ENCODE results near the gene TRABD.

The TRABD gene

GRCh38 chr22:50218996-50219727 is 33.4 kb downstream of the TRABD start:
- no peak for TF ChIP-seq GATA3 (IDR thresholded peaks at IDR 0.05; ENCODE audit: low read depth, low read length)
- TF ChIP-seq GATA2 (IDR thresholded peaks at IDR 0.05; ENCODE audit: low read depth, low read length): no peak

GRCh38 chr22:50219800-50220602 is 34.3 kb downstream of the TRABD start:
- TF ChIP-seq GATA3 (IDR thresholded peaks at IDR 0.05; ENCODE audit: low read depth, low read length) (no peak), GATA2 (IDR thresholded peaks at IDR 0.05; ENCODE audit: low read depth, low read length) (no peak)

GRCh38 chr22:50220603-50221409 is 35.1 kb downstream of the TRABD start:
- no peak for TF ChIP-seq GATA3 (IDR thresholded peaks at IDR 0.05; ENCODE audit: low read depth, low read length)
- no peak for TF ChIP-seq GATA2 (IDR thresholded peaks at IDR 0.05; ENCODE audit: low read depth, low read length)

- no peak for TF ChIP-seq GATA2 (IDR thresholded peaks at IDR 0.05; ENCODE audit: low read depth, low read length)
- no peak for TF ChIP-seq GATA3 (IDR thresholded peaks at IDR 0.05; ENCODE audit: low read depth, low read length)
Observed at GRCh38 chr22:50221410-50222300, 35.9 kb downstream of the TRABD start.

GRCh38 chr22:50222508-50222907 is 36.8 kb downstream of the TRABD start:
- TF ChIP-seq GATA2 (IDR thresholded peaks at IDR 0.05; ENCODE audit: low read depth, low read length): no peak
- no peak for TF ChIP-seq GATA3 (IDR thresholded peaks at IDR 0.05; ENCODE audit: low read depth, low read length)

- TF ChIP-seq GATA2 (IDR thresholded peaks at IDR 0.05; ENCODE audit: low read depth, low read length) (no peak), GATA3 (IDR thresholded peaks at IDR 0.05; ENCODE audit: low read depth, low read length) (no peak)
Observed at GRCh38 chr22:50224071-50224470, 38.4 kb downstream of the TRABD start.

- TF ChIP-seq GATA3 (IDR thresholded peaks at IDR 0.05; ENCODE audit: low read depth, low read length) (no peak), GATA2 (IDR thresholded peaks at IDR 0.05; ENCODE audit: low read depth, low read length) (no peak)
Observed at GRCh38 chr22:50225200-50225969, 39.7 kb downstream of the TRABD start.

GRCh38 chr22:50226063-50226874 is 40.6 kb downstream of the TRABD start:
- TF ChIP-seq GATA3 (IDR thresholded peaks at IDR 0.05; ENCODE audit: low read depth, low read length) (no peak), GATA2 (IDR thresholded peaks at IDR 0.05; ENCODE audit: low read depth, low read length) (no peak)

DNA sequence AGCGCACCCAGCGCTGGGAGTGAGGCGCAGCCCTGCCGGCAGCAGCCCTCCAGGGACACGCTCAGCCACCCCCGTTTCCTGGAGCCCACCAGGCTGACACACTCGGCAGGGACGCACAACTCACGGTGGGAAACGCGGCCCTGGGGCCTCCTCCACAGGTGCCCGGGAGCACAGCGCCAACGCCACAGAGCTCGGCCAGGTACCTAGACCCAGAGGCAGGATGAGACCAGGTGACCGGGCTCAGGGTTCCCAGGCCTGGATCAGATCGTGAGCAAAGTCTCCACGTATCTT is 41.1 kb downstream of the TRABD start:
- TF ChIP-seq GATA2 (IDR thresholded peaks at IDR 0.05; ENCODE audit: low read depth, low read length) (no peak), GATA3 (IDR thresholded peaks at IDR 0.05; ENCODE audit: low read depth, low read length) (no peak)

DNA sequence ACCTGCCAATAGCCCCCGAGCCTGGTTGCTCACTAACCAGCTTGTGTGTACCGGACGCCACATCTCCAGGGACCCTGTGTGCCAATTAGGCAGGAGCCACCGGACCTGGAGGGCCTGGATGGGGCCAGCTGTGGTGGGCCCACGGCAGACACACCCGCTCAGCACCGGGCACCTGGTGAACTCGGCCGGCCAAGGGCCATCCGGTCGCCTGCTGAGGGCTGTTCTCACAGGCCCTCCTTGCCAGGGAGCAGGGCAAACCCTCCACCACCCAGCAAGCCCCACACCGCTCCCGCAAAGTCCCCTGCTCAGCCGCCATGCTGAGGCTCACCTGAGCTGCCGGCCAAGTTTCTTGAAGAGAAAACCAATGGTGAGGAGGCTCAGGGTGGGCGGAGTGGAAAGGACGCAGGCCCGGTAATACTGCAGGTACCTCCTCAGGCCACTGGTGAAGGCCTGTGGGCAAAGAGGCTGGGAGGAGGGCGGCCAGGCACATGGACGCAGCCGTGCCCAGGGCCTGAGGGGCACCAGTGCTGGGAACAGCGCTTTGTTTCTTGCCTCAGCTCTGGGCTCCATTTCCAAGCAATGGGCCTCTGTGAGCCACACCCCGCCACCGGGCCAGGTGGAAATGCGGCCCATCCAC is 42.0 kb downstream of the TRABD start:
- no peak for TF ChIP-seq GATA2 (IDR thresholded peaks at IDR 0.05; ENCODE audit: low read depth, low read length)
- no peak for TF ChIP-seq GATA3 (IDR thresholded peaks at IDR 0.05; ENCODE audit: low read depth, low read length)

GRCh38 chr22:50228366-50228765 is 42.7 kb downstream of the TRABD start:
- TF ChIP-seq GATA3 (IDR thresholded peaks at IDR 0.05; ENCODE audit: low read depth, low read length) (no peak), GATA2 (IDR thresholded peaks at IDR 0.05; ENCODE audit: low read depth, low read length) (no peak)

GRCh38 chr22:50229370-50229769 is 43.7 kb downstream of the TRABD start:
- no peak for TF ChIP-seq GATA3 (IDR thresholded peaks at IDR 0.05; ENCODE audit: low read depth, low read length)
- no peak for TF ChIP-seq GATA2 (IDR thresholded peaks at IDR 0.05; ENCODE audit: low read depth, low read length)

Data from SH-SY5Y (cell line).